Parathyroid adenoma (tissue), 2 donors: ENCODE measurements around the gene MTCH1.

Experiments
- H2AFZ ChIP-seq: fragments of 300-600 bp; sonication (generic); one replicate; pipeline ENCODE4 v1.7.0; 2017; ENCODE audit warnings: antibody characterized with exemption, mild to moderate bottlenecking
- H3K27ac ChIP-seq: fragments of 300-600 bp; sonication (generic); one replicate; pipeline ENCODE4 v1.7.0; 2017
- H3K27me3 ChIP-seq: fragments of 300-600 bp; sonication (generic); one replicate; pipeline ENCODE4 v1.7.0; 2017; ENCODE audit warnings: low read length; ENCODE audit not compliant: control insufficient read depth, insufficient read depth
- H3K36me3 ChIP-seq: fragments of 300-600 bp; sonication (generic); one replicate; pipeline ENCODE4 v1.7.0; 2017; ENCODE audit warnings: low read length; ENCODE audit not compliant: control insufficient read depth, insufficient read depth
- H3K4me1 ChIP-seq: fragments of 300-600 bp; sonication (generic); one replicate; pipeline ENCODE4 v1.7.0; 2017; ENCODE audit warnings: control low read depth
- H3K4me2 ChIP-seq: fragments of 300-600 bp; sonication (generic); one replicate; pipeline ENCODE4 v1.7.0; 2017; ENCODE audit warnings: low read length
- H3K4me3 ChIP-seq: fragments of 300-600 bp; sonication (generic); one replicate; pipeline ENCODE4 v1.7.0; 2017; ENCODE audit warnings: low read depth, low read length
- H3K79me2 ChIP-seq: fragments of 300-600 bp; sonication (generic); one replicate; pipeline ENCODE4 v1.7.0; 2017; ENCODE audit warnings: control low read depth
- H3K9ac ChIP-seq: fragments of 300-600 bp; sonication (generic); one replicate; pipeline ENCODE4 v1.7.0; 2017; ENCODE audit warnings: mild to moderate bottlenecking
- H3K9me3 ChIP-seq: fragments of 300-600 bp; sonication (generic); one replicate; pipeline ENCODE4 v1.7.0; 2017; ENCODE audit warnings: low read length; ENCODE audit not compliant: control insufficient read depth
- TF ChIP-seq, protein P1 (sequence below): fragments of 300-600 bp; sonication (generic); IDR thresholded peaks from one replicate; pipeline ENCODE4 v1.7.0; 2017; ENCODE audit warnings: antibody characterized with exemption, mild to moderate bottlenecking
- donor health status: primary hyperparathyroidism.

Gene MTCH1

DNA sequence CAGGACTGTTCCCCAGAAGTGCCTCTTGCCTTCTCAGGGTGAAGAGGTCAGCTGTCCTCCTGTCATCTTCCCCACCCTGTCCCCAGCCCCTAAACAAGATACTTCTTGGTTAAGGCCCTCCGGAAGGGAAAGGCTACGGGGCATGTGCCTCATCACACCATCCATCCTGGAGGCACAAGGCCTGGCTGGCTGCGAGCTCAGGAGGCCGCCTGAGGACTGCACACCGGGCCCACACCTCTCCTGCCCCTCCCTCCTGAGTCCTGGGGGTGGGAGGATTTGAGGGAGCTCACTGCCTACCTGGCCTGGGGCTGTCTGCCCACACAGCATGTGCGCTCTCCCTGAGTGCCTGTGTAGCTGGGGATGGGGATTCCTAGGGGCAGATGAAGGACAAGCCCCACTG lies 21.6 kb downstream of the MTCH1 start:
- Histone ChIP-seq H3K4me1 (peaks cover 4% of the 10 kb centered on the region), H3K9ac (no peak overlapping the region), H3K4me3 (no peak overlapping the region)

DNA sequence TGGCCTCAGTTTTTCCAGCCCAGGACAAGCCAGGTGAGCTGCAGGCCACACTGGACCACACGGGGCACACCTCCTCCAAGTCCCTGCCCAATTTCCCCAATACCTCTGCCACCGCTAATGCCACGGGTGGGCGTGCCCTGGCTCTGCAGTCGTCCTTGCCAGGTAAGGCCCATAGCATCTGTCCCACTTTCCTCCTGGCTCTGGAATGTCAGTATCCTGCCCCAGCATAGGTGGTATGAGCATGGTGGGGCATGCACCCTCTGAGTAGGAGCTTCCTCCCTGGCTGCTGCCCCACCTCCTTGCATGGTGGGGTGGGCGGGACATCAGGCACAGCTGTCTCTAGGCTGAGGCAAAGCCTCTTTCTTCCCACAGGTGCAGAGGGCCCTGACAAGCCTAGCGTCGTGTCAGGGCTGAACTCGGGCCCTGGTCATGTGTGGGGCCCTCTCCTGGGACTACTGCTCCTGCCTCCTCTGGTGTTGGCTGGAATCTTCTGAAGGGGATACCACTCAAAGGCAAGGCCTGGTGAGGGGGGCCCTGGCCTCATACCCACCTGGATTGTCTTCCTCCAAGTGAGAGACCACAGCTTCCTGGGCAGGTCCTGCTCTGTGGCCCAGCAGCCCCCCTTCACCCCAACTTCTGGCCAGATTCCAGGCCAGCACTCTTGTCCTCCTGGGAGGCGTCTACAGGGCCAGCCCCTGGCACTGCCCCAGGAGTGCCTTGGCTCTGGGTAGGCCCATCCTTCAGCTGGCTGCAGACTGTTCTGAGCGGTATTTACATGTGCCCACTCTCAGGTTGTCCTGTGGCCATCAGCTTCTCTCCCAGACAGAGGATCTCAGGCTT lies 22.3 kb downstream of the MTCH1 start:
- Histone ChIP-seq H3K4me2 (no peak overlapping the region), H3K9me3 (no peaks in the 10 kb centered on the region), H3K9ac (no peak overlapping the region), H3K79me2 (no peaks in the 10 kb centered on the region), H3K27me3 (no peaks in the 10 kb centered on the region), H2AFZ (peak overlapping the region; percentile 34), H3K4me1 (peaks cover 4% of the 10 kb centered on the region), H3K36me3 (no peaks in the 10 kb centered on the region), H3K4me3 (no peak overlapping the region), H3K27ac (no peak overlapping the region)
- TF ChIP-seq, protein P1, sequence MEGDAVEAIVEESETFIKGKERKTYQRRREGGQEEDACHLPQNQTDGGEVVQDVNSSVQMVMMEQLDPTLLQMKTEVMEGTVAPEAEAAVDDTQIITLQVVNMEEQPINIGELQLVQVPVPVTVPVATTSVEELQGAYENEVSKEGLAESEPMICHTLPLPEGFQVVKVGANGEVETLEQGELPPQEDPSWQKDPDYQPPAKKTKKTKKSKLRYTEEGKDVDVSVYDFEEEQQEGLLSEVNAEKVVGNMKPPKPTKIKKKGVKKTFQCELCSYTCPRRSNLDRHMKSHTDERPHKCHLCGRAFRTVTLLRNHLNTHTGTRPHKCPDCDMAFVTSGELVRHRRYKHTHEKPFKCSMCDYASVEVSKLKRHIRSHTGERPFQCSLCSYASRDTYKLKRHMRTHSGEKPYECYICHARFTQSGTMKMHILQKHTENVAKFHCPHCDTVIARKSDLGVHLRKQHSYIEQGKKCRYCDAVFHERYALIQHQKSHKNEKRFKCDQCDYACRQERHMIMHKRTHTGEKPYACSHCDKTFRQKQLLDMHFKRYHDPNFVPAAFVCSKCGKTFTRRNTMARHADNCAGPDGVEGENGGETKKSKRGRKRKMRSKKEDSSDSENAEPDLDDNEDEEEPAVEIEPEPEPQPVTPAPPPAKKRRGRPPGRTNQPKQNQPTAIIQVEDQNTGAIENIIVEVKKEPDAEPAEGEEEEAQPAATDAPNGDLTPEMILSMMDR, result no peak

More for the DNA sequence above, 21.6 kb downstream of the MTCH1 start:
- TF ChIP-seq, protein P1, result no peak
- Histone ChIP-seq H3K79me2 (no peaks in the 10 kb centered on the region), H3K4me2 (no peak overlapping the region), H3K27me3 (no peaks in the 10 kb centered on the region), H3K9me3 (no peaks in the 10 kb centered on the region), H3K27ac (no peak overlapping the region), H2AFZ (no peak overlapping the region), H3K36me3 (no peaks in the 10 kb centered on the region)

DNA sequence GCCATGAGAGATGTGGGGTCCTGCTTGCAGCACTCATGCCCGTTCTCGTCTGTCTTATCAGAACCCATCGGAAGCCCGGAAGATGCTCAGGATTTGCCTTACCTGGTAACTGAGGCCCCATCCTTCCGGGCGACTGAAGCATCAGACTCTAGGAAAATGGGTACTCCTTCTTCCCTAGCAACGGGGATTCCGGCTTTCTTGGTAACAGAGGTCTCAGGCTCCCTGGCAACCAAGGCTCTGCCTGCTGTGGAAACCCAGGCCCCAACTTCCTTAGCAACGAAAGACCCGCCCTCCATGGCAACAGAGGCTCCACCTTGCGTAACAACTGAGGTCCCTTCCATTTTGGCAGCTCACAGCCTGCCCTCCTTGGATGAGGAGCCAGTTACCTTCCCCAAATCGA lies 23.1 kb downstream of the MTCH1 start:
- peaks cover 4% of the 10 kb centered on the region for H3K4me1 ChIP-seq
- no peaks in the 10 kb centered on the region for H3K9me3 ChIP-seq
- H3K4me2 ChIP-seq, result no peak overlapping the region
- no peak overlapping the region for H3K9ac ChIP-seq
- no peaks in the 10 kb centered on the region for H3K79me2 ChIP-seq
- TF ChIP-seq, protein P1, result no peak
- H3K36me3 ChIP-seq, result no peaks in the 10 kb centered on the region
- no peaks in the 10 kb centered on the region for H3K27me3 ChIP-seq
- no peak overlapping the region for H3K4me3 ChIP-seq
- H2AFZ ChIP-seq, result peak overlapping the region; percentile 25
- no peak overlapping the region for H3K27ac ChIP-seq

DNA sequence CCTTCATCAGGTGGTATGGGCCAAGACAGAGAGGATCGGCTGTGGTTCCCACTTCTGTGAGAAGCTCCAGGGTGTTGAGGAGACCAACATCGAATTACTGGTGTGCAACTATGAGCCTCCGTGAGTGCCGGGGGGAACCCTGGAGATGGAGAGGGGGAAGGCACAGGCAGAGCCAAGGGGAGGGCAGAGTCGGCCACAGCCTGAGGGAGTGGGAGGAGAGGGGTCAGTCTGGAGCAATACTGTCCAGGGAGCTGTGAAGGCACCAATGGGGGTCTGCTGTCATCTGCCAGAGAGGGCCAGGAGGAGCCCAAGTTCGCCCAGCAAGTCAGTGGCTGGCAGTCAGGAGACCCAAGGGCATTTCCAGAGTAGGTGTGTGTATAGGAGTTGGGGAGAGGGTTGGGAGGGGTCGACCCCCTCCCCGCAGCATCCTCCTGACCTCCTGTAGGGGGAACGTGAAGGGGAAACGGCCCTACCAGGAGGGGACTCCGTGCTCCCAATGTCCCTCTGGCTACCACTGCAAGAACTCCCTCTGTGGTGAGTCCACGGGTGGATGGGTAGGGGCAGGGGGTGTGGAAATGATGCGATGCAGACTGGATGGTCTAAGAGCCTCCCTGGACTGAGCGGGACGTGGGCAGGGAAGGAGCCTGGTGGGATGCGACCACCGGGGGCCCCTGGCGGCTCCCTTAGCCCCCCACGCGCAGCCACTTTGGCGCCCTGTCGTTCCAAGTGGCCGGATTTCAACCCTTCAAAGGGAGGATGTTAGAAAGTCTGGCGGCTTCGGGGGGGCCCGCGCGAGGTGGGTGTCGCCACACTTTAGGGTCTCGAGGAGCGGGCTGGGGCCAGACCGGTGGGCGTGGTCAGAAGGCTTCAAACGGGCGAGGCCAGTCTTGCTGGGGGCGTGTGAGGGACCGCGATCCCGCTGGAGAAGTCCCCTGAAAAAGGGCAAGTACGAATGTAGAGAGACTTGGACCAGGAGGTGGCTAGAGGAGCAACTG lies 24.3 kb downstream of the MTCH1 start:
- no peaks in the 10 kb centered on the region for H3K27me3 ChIP-seq
- H3K9ac ChIP-seq, result no peak overlapping the region
- H3K4me3 ChIP-seq, result no peak overlapping the region
- H3K4me1 ChIP-seq, result peaks cover 4% of the 10 kb centered on the region
- peak overlapping the region; percentile 26 for H3K27ac ChIP-seq
- TF ChIP-seq, protein P1, result no peak
- no peaks in the 10 kb centered on the region for H3K9me3 ChIP-seq
- H3K79me2 ChIP-seq, result no peaks in the 10 kb centered on the region
- no peak overlapping the region for H2AFZ ChIP-seq
- H3K4me2 ChIP-seq, result no peak overlapping the region
- no peaks in the 10 kb centered on the region for H3K36me3 ChIP-seq
